SH-SY5Y (cell line): ENCODE data around the gene LTBP3.

Experiments
- GATA2 ChIP-seq: IDR thresholded peaks from 2 replicates; pipeline ENCODE4 v1.6.1; 2011; ENCODE audit warnings: mild to moderate bottlenecking, low read depth, low read length
- GATA3 ChIP-seq: IDR thresholded peaks from 2 replicates; pipeline ENCODE4 v1.6.1; 2011; ENCODE audit warnings: low read depth, mild to moderate bottlenecking, low read length, moderate library complexity

- peak; percentile 27; the same call in 1 of the 2 replicates for TF ChIP-seq GATA2
- no peak for TF ChIP-seq GATA3
These were observed 60.8 kb downstream of the LTBP3 start for GRCh38 chr11:65497141-65498041.
